ENCODE measurements around the gene AHCYL2. TPM values are rescaled to one million over a fixed set of nuclear protein-coding genes. Genes with fewer than 3 reads are reported as not detected.

The AHCYL2 gene
- total RNA-seq, 4 donors from 2014 or later: 22.7 to 41.0 (median 35.7) TPM

DNA sequence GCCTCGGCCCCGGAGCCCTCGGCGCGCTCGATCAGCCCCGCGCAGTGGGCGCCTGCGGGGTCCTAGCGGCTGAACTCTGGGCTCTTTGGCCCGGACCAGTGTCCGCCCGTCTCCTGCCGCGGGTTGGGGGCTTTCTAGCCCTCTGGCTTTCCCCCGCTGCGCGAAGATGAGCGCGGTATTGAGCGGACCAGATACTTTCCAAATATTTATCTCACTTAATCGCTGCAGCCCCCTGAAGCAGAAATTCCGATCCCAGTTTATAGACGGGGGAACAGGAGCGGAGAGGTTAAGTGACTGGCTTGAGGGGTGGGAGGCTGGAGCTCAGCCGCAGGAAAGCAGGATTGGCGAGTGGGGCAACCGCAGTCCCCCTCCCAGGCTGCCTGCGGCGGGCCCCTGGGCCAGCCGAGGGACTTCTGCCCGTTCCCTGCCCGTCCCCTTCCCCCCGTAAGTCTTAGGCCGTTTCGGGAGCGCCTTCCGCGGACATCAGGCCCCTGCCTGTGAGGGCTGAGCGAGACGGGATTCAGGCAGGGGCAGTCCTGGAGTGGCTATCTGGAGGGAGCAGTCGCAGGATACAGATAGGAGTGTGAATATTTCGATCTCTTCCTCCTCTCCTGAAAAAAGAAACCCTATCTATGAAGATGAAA is 210.0 kb downstream of the AHCYL2 start:
- no peaks in the 10 kb centered on the region for H3K9me3 ChIP-seq
- intact Hi-C loops (cut with DNase I; ENCODE audit: low total_unique reads): loop anchor here (2.0 kb wide), 1 partner anchor 44 kb away; no protein-coding TSS in a partner anchor
- in situ Hi-C loops (cut with MboI; ENCODE audit: low sequenced_read_pairs in 4 of 4): no loop called here
- no peak for DNase-seq
- H3K4me3 ChIP-seq: peak overlapping the region; percentile 74 to 89 (median 80)
- H3K27ac ChIP-seq: peak overlapping the region; percentile 86 to 92 (median 88)
- H3K4me1 ChIP-seq: peaks cover 17 to 43% of the 10 kb centered on the region in 2 donors
- peak; percentile 10 to 17 for ATAC-seq
- no peaks in the 10 kb centered on the region for H3K27me3 ChIP-seq
- no peaks in the 10 kb centered on the region for H3K36me3 ChIP-seq
- no peak for TF ChIP-seq POLR2A (IDR thresholded peaks at IDR 0.05)
- TF ChIP-seq CTCF (IDR thresholded peaks at IDR 0.05 in 4 of 5, conservative IDR thresholded peaks at IDR 0.05 in 1 of 5): no peak

GRCh38 chr7:129435414-129435829 is 210.6 kb downstream of the AHCYL2 start:
- peak overlapping the region; percentile 86 to 92 (median 88) for H3K27ac ChIP-seq
- intact Hi-C loops (cut with DNase I; ENCODE audit: low total_unique reads): loop anchor here (2.0 kb wide), 1 partner anchor 45 kb away; no protein-coding TSS in a partner anchor
- H3K4me3 ChIP-seq: peak overlapping the region; percentile 74 to 89 (median 80)
- no peaks in the 10 kb centered on the region for H3K36me3 ChIP-seq
- DNase-seq (no peak), ATAC-seq (no peak)
- no peaks in the 10 kb centered on the region for H3K9me3 ChIP-seq
- TF ChIP-seq CTCF (IDR thresholded peaks at IDR 0.05 in 4 of 5, conservative IDR thresholded peaks at IDR 0.05 in 1 of 5) (no peak), POLR2A (IDR thresholded peaks at IDR 0.05) (no peak)
- in situ Hi-C loops (cut with MboI; ENCODE audit: low sequenced_read_pairs in 4 of 4): no loop called here
- peaks cover 24 to 45% of the 10 kb centered on the region in 2 donors for H3K4me1 ChIP-seq
- H3K27me3 ChIP-seq: no peaks in the 10 kb centered on the region

GRCh38 chr7:129436335-129436923 is 211.6 kb downstream of the AHCYL2 start:
- no peak for ATAC-seq
- in situ Hi-C loops (cut with MboI; ENCODE audit: low sequenced_read_pairs in 4 of 4): no loop called here
- H3K9me3 ChIP-seq: no peaks in the 10 kb centered on the region

DNA sequence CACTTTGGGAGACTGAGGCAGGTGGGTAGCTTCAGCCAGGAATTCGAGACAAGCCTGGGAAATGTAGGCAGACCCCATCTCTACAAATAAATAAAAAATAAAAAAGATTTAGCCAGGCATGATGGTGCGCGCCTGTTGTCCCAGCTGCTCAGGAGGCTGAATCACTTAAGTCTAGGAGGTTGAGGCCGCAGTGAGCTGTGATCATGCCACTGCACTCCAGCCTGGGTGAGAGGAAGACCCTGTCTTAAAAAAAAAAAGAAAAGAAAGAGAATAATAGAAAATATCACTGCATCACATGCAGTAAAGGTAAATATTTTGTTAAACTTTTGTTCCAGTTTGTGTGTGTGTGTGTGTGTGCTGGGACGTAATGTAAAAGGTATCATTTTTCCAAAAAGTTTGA is 212.4 kb downstream of the AHCYL2 start:
- Histone ChIP-seq H3K36me3 (no peaks in the 10 kb centered on the region), H3K27me3 (no peaks in the 10 kb centered on the region), H3K4me3 (no peak overlapping the region), H3K4me1 (peaks cover 24 to 51% of the 10 kb centered on the region in 2 donors), H3K9me3 (no peaks in the 10 kb centered on the region), H3K27ac (peak overlapping the region; percentile 86 to 92 (median 88))
- no peak for DNase-seq
- no peak for TF ChIP-seq CTCF (IDR thresholded peaks at IDR 0.05 in 4 of 5, conservative IDR thresholded peaks at IDR 0.05 in 1 of 5)
- no peak for TF ChIP-seq POLR2A (IDR thresholded peaks at IDR 0.05)
- no peak for ATAC-seq
- in situ Hi-C loops (cut with MboI; ENCODE audit: low sequenced_read_pairs in 4 of 4) (no loop called here), intact Hi-C loops (cut with DNase I; ENCODE audit: low total_unique reads) (no loop called here)

More at GRCh38 chr7:129436335-129436923, 211.6 kb downstream of the AHCYL2 start:
- no peak overlapping the region for H3K4me3 ChIP-seq
- H3K4me1 ChIP-seq: peaks cover 24 to 48% of the 10 kb centered on the region in 2 donors
- H3K27me3 ChIP-seq: no peaks in the 10 kb centered on the region
- H3K27ac ChIP-seq: peak overlapping the region; percentile 86 to 92 (median 88)
- no peak for TF ChIP-seq POLR2A (IDR thresholded peaks at IDR 0.05)
- no peak for TF ChIP-seq CTCF (IDR thresholded peaks at IDR 0.05 in 4 of 5, conservative IDR thresholded peaks at IDR 0.05 in 1 of 5)
- no peaks in the 10 kb centered on the region for H3K36me3 ChIP-seq
- intact Hi-C loops (cut with DNase I; ENCODE audit: low total_unique reads): no loop called here
- DNase-seq: no peak

Data from gastrocnemius medialis (tissue), 4 donors.